Mesendoderm (in vitro differentiated cells): ENCODE results near the gene HTT.

Experiments
- DNase-seq: peaks from one replicate; pipeline ENCODE4 v3.0.0; 2013
- H2AK5ac ChIP-seq: 2 replicates; pipeline ENCODE4 v1.6.1; 2013; ENCODE audit warnings: low read length, inconsistent platforms
- H2BK120ac ChIP-seq: 2 replicates; pipeline ENCODE4 v1.6.1; 2013; ENCODE audit warnings: low read depth, mild to moderate bottlenecking, low read length, moderate library complexity, mixed read lengths
- H2BK15ac ChIP-seq: replicated peaks from 2 replicates; pipeline ENCODE4 v1.6.1; 2013; ENCODE audit warnings: low read depth, mild to moderate bottlenecking, moderate library complexity
- H2BK5ac ChIP-seq: 2 replicates; pipeline ENCODE4 v1.6.1; 2013; ENCODE audit warnings: low read length, inconsistent platforms
- H3K18ac ChIP-seq: 2 replicates; pipeline ENCODE4 v1.6.1; 2013; ENCODE audit warnings: mild to moderate bottlenecking, low read length, mixed read lengths
- H3K23ac ChIP-seq: one replicate; pipeline ENCODE4 v1.6.1; 2013; ENCODE audit warnings: low read length
- H3K27ac ChIP-seq: 2 replicates; pipeline ENCODE4 v1.5.1; 2013; ENCODE audit warnings: low read depth, mild to moderate bottlenecking, inconsistent platforms, low read length, moderate library complexity
- H3K27me3 ChIP-seq: 2 replicates; pipeline ENCODE4 v1.6.1; 2013; ENCODE audit warnings: low read length, control low read depth, mild to moderate bottlenecking, inconsistent platforms; ENCODE audit not compliant: insufficient read depth, poor library complexity
- H3K36me3 ChIP-seq: 2 replicates; pipeline ENCODE4 v1.6.1; 2013; ENCODE audit warnings: low read length, inconsistent platforms; ENCODE audit not compliant: control insufficient read depth, insufficient read depth
- H3K4ac ChIP-seq: one replicate; pipeline ENCODE4 v1.6.1; 2013; ENCODE audit warnings: low read depth, mild to moderate bottlenecking, low read length, moderate library complexity
- H3K4me1 ChIP-seq: 2 replicates; pipeline ENCODE4 v1.6.1; 2013; ENCODE audit warnings: low read depth, low read length, inconsistent platforms; ENCODE audit not compliant: control insufficient read depth
- H3K4me2 ChIP-seq: 2 replicates; pipeline ENCODE4 v1.6.1; 2013; ENCODE audit warnings: low read length
- H3K4me3 ChIP-seq: 2 replicates; pipeline ENCODE4 v1.5.1; 2013; ENCODE audit warnings: mild to moderate bottlenecking, low read length
- H3K56ac ChIP-seq: one replicate; pipeline ENCODE4 v1.6.1; 2013; ENCODE audit warnings: low read length
- H3K79me1 ChIP-seq: 2 replicates; pipeline ENCODE4 v1.6.1; 2013; ENCODE audit warnings: low read length, inconsistent platforms
- H3K79me2 ChIP-seq: 2 replicates; pipeline ENCODE4 v1.6.1; 2013; ENCODE audit warnings: mild to moderate bottlenecking, low read length; ENCODE audit not compliant: control insufficient read depth, insufficient read depth
- H3K9ac ChIP-seq: 2 replicates; pipeline ENCODE4 v1.6.1; 2013; ENCODE audit warnings: low read length, inconsistent platforms
- H4K5ac ChIP-seq: one replicate; pipeline ENCODE4 v1.6.1; 2013; ENCODE audit warnings: low read length
- H4K8ac ChIP-seq: one replicate; pipeline ENCODE4 v1.6.1; 2013; ENCODE audit warnings: low read depth, mild to moderate bottlenecking, control low read depth, low read length, moderate library complexity
- WGBS: extraction: QIAGEN DNeasy Blood & Tissue Kit; methylation state at CpG from one replicate; pipeline ENCODE4 v1.1.7; 2013; ENCODE audit warnings: low lambda C conversion rate, missing lambda C conversion rate; ENCODE audit not compliant: insufficient coverage; ENCODE audit errors: extremely low coverage; 5-methylcytosine and 5-hydroxymethylcytosine counted together

HTT gene

DNA sequence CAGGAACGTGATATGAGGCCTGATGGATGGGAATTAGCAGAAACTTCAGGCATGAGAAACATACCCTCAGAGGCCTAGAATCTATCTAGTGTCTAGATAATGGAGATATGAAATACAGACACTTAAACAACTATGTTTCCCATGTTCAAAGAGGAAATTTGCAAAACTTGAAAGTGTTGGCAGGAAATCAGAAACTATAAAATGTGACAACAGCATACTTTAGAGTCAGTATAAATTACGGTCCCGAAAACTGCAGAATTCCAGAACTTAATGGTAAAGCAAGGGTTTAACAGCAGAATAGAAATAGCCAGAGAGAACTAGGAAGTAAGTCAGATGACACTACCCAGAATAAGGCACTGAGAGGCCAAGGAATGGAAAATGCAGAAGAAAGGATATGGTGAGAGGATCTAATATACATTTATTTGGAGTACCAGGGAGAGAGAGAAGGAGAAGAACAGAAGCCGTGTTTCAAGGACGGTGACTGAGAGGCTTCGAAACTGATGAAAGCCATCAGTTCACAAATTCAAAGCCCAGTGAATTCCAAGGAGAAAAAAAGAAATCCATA is 7.6 kb upstream of the HTT start:
- Histone ChIP-seq H3K79me1 (no peaks in the 10 kb centered on the region), H3K27ac (no peak overlapping the region), H3K23ac (no peak overlapping the region), H3K9ac (no peak overlapping the region), H3K4me3 (no peak overlapping the region), H4K8ac (no peak overlapping the region), H2BK5ac (no peak overlapping the region), H3K56ac (no peak overlapping the region), H3K4me1 (no peaks in the 10 kb centered on the region), H3K4me2 (no peak overlapping the region), H4K5ac (no peak overlapping the region), H3K18ac (no peak overlapping the region), H3K79me2 (no peaks in the 10 kb centered on the region), H3K4ac (no peak overlapping the region), H2AK5ac (no peak overlapping the region), H2BK120ac (no peak overlapping the region), H3K27me3 (no peaks in the 10 kb centered on the region), H2BK15ac (no peak overlapping the region), H3K36me3 (no peaks in the 10 kb centered on the region)
- WGBS: no CpG with 5 or more reads among the region's 6 CpGs
- DNase-seq: no peak

DNA sequence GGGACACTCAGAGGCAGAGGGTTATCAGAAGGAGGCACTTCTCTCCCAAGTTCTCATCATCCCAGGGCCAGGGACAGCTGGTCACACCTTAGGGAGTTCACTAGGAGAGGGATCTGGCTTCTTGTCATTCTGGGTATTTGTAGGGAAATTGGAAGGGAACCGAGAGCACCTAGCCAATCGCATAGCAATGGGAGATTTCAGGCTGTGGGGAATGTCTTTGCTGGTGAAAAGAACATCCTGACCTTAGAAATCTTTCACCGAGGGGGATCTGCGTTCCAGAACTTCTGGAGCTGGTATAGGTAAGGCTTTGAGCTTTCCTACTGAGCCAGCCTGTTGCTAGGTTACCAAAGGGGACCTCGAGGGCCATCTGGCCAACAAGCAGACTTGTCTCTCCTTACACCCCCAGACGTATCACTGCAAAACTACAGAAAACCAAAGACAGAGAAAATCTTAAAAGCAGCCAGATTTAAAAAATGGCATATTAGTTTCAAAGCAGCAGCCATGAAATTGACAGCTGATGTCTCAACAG is 6.9 kb upstream of the HTT start:
- no peak overlapping the region for H4K8ac ChIP-seq

DNA sequence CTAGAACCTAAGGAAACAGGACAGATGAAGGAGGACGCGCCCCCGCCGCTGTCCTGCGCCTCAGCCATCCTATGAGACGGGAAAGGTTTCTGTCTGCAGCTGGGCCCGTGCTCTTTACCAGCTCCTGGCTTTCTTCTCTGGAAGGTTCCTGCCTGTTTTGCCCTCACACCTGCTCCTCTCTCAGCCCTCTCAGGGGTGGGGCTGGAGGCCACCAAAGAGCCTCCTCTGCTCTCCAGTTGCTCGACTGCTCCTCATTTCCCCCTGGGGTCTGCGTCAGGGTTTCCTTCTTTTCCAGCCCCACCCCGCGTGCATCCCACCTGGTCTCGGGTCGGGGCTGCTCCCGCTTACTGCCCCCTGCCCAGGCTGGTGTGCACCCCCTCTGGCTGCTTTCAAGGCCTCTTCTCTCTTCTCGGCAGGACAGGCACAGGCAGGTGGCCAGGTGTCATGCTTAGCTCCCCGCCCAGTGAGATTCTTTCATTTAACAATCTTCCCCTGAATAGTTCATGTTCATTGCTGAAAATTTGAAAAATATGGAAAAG is 4.8 kb upstream of the HTT start:
- no peaks in the 10 kb centered on the region for H3K79me1 ChIP-seq
- WGBS: no CpG with 5 or more reads among the region's 16 CpGs
- no peak overlapping the region for H3K4me3 ChIP-seq
- H2AK5ac ChIP-seq: no peak overlapping the region
- no peak overlapping the region for H2BK15ac ChIP-seq
- no peak overlapping the region for H3K27ac ChIP-seq
- H2BK5ac ChIP-seq: no peak overlapping the region
- no peak overlapping the region for H3K9ac ChIP-seq
- DNase-seq: no peak
- H3K4me1 ChIP-seq: no peaks in the 10 kb centered on the region
- H2BK120ac ChIP-seq: no peak overlapping the region
- no peak overlapping the region for H3K4ac ChIP-seq
- no peak overlapping the region for H4K5ac ChIP-seq
- no peaks in the 10 kb centered on the region for H3K79me2 ChIP-seq
- H3K18ac ChIP-seq: no peak overlapping the region
- no peak overlapping the region for H3K4me2 ChIP-seq
- no peaks in the 10 kb centered on the region for H3K27me3 ChIP-seq
- H3K56ac ChIP-seq: no peak overlapping the region
- H3K36me3 ChIP-seq: no peaks in the 10 kb centered on the region
- no peak overlapping the region for H3K23ac ChIP-seq
- H4K8ac ChIP-seq: no peak overlapping the region

More for the DNA sequence above, 6.9 kb upstream of the HTT start:
- Histone ChIP-seq H2BK120ac (no peak overlapping the region), H3K56ac (no peak overlapping the region), H2BK5ac (no peak overlapping the region), H3K79me1 (no peaks in the 10 kb centered on the region), H3K4ac (no peak overlapping the region), H2BK15ac (no peak overlapping the region), H3K4me2 (no peak overlapping the region), H3K23ac (no peak overlapping the region), H3K79me2 (no peaks in the 10 kb centered on the region), H3K18ac (no peak overlapping the region), H3K4me3 (no peak overlapping the region), H3K9ac (no peak overlapping the region), H2AK5ac (no peak overlapping the region), H3K36me3 (no peaks in the 10 kb centered on the region), H3K4me1 (no peaks in the 10 kb centered on the region), H4K5ac (no peak overlapping the region), H3K27ac (no peak overlapping the region), H3K27me3 (no peaks in the 10 kb centered on the region)
- WGBS: no CpG with 5 or more reads among the region's 6 CpGs
- DNase-seq: no peak

GRCh38 chr4:3070709-3071500 is 3.6 kb upstream of the HTT start:
- no peak overlapping the region for H2BK15ac ChIP-seq
- no peak overlapping the region for H2BK5ac ChIP-seq
- no peak overlapping the region for H3K9ac ChIP-seq
- peaks cover 1% of the 10 kb centered on the region for H3K79me1 ChIP-seq
- H3K23ac ChIP-seq: no peak overlapping the region
- peaks cover 6% of the 10 kb centered on the region for H3K79me2 ChIP-seq
- WGBS: no CpG with 5 or more reads among the region's 3 CpGs
- H3K18ac ChIP-seq: no peak overlapping the region
- H3K56ac ChIP-seq: no peak overlapping the region
- H4K8ac ChIP-seq: no peak overlapping the region
- no peaks in the 10 kb centered on the region for H3K36me3 ChIP-seq
- H3K4ac ChIP-seq: no peak overlapping the region
- H3K27me3 ChIP-seq: no peaks in the 10 kb centered on the region
- H3K27ac ChIP-seq: no peak overlapping the region
- no peak overlapping the region for H2BK120ac ChIP-seq
- H4K5ac ChIP-seq: no peak overlapping the region
- H3K4me3 ChIP-seq: no peak overlapping the region
- H2AK5ac ChIP-seq: no peak overlapping the region
- DNase-seq: peak; percentile 19
- peaks cover 2% of the 10 kb centered on the region for H3K4me1 ChIP-seq
- H3K4me2 ChIP-seq: no peak overlapping the region

- no peak overlapping the region for H3K18ac ChIP-seq
- H2BK120ac ChIP-seq: no peak overlapping the region
- H3K36me3 ChIP-seq: no peaks in the 10 kb centered on the region
- no peaks in the 10 kb centered on the region for H3K27me3 ChIP-seq
- H3K56ac ChIP-seq: no peak overlapping the region
- no peak overlapping the region for H2BK5ac ChIP-seq
- no peak overlapping the region for H4K8ac ChIP-seq
- peaks cover 2% of the 10 kb centered on the region for H3K79me1 ChIP-seq
- H3K4me3 ChIP-seq: no peak overlapping the region
- H3K4me2 ChIP-seq: no peak overlapping the region
- WGBS: no CpG with 5 or more reads among the region's 7 CpGs
- no peak overlapping the region for H3K27ac ChIP-seq
- H3K4me1 ChIP-seq: peaks cover 2% of the 10 kb centered on the region
- H2BK15ac ChIP-seq: no peak overlapping the region
- peaks cover 13% of the 10 kb centered on the region for H3K79me2 ChIP-seq
- H4K5ac ChIP-seq: no peak overlapping the region
- no peak overlapping the region for H3K23ac ChIP-seq
- no peak overlapping the region for H2AK5ac ChIP-seq
- no peak overlapping the region for H3K4ac ChIP-seq
- no peak overlapping the region for H3K9ac ChIP-seq
- no peak for DNase-seq
Observed at GRCh38 chr4:3071811-3072210, 2.7 kb upstream of the HTT start.
